Brain pericyte (primary cell): ENCODE measurements around the gene RAPGEF3.

ENCODE experiments used
- DNase-seq: peaks from one replicate; pipeline ENCODE4 v3.0.0-alpha.2; 2012; ENCODE audit warnings: low read depth, low spot score

The RAPGEF3 gene

GRCh38 chr12:47689215-47689614 lies 69.5 kb downstream of the RAPGEF3 start:
- no peak for DNase-seq

- no peak for DNase-seq
Measured at GRCh38 chr12:47687636-47688035, 71.0 kb downstream of the RAPGEF3 start.

- no peak for DNase-seq
Measured at GRCh38 chr12:47686645-47687240, 71.9 kb downstream of the RAPGEF3 start.
